Endothelial cell of umbilical vein (primary cell): ENCODE measurements around the gene MED22. TPM values are rescaled to one million over a fixed set of nuclear protein-coding genes. Genes with fewer than 3 reads are reported as not detected.

Experiments
- BruUV-seq: library from RNA; stranded (reverse); fragments of 400-500 nt; replicated peaks from 2 replicates; lab custom pipeline; 2021; lab: Mats Ljungman, UMichigan
- CTCF ChIA-PET: fragments of 300-600, 350-600 bp; sonication (Branson Sonifier 250); formaldehyde crosslinking; loops from one replicate; lab custom pipeline; 2021; ENCODE audit warnings: antibody characterized with exemption, inconsistent platforms; lab: Charles Lee
- POLR2A ChIA-PET: fragments of 300-600, 350-600 bp; sonication (Branson Sonifier 250); formaldehyde crosslinking; loops from one replicate; lab custom pipeline; 2021; ENCODE audit warnings: antibody characterized with exemption, inconsistent platforms; lab: Charles Lee
- DNase-seq: peaks from one replicate; pipeline ENCODE4 v3.0.0-alpha.2; 2011; ENCODE audit warnings: low read depth, low spot score
- FAIRE-seq: peaks from 2 replicates; lab custom pipeline; 2011; peaks lifted over from hg19 to GRCh38; lab: Jason Lieb, UNC
- H2AFZ ChIP-seq: 2 replicates; pipeline ENCODE4 v1.6.0; 2012; ENCODE audit warnings: low read depth, low read length, control low read depth, inconsistent platforms
- H3K27ac ChIP-seq: 2 replicates; pipeline ENCODE4 v1.5.1; 2011; ENCODE audit warnings: low read depth, mild to moderate bottlenecking, control low read depth, low read length, moderate library complexity; ENCODE audit not compliant: insufficient read depth
- H3K27me3 ChIP-seq, 2 experiments: 2 replicates each; pipeline versions ENCODE4 v1.6.0 to v1.6.1; 2011; ENCODE audit warnings: low read length in 2 of 2, mixed read lengths in 1 of 2; ENCODE audit not compliant: control insufficient read depth in 2 of 2, insufficient read depth in 2 of 2
- H3K36me3 ChIP-seq, 2 experiments: 2 replicates in 1 of 2; 3 replicates in 1 of 2; pipeline ENCODE4 v1.5.1; 2011; ENCODE audit warnings: low read length in 2 of 2, mild to moderate bottlenecking in 1 of 2, moderate library complexity in 1 of 2; ENCODE audit not compliant: control insufficient read depth in 2 of 2, insufficient read depth in 2 of 2; ENCODE audit errors: extremely low read depth in 1 of 2
- H3K4me1 ChIP-seq: 3 replicates; pipeline ENCODE4 v1.5.1; 2011; ENCODE audit warnings: mild to moderate bottlenecking, low read length; ENCODE audit not compliant: control insufficient read depth, insufficient read depth; ENCODE audit errors: extremely low read depth
- H3K4me2 ChIP-seq: 2 replicates; pipeline ENCODE4 v1.6.1; 2011; ENCODE audit warnings: low read length, control low read depth, mixed read lengths; ENCODE audit not compliant: insufficient read depth
- H3K4me3 ChIP-seq, 3 experiments: fragments of 200-600 bp in 1 of 3; sonication (generic), shearing (Covaris generic) in 1 of 3; replicated peaks in 1 of 3; 2 replicates each; pipeline ENCODE4 v1.5.1; 2011 to 2016; ENCODE audit warnings: control low read depth in 3 of 3, low read length in 3 of 3, mild to moderate bottlenecking in 2 of 3, inconsistent platforms in 1 of 3, low read depth in 1 of 3, moderate library complexity in 1 of 3; ENCODE audit not compliant: insufficient read depth in 1 of 3
- H3K79me2 ChIP-seq: 2 replicates; pipeline ENCODE4 v1.6.0; 2012; ENCODE audit warnings: low read length, inconsistent platforms; ENCODE audit not compliant: control insufficient read depth, insufficient read depth
- H3K9ac ChIP-seq: replicated peaks from 2 replicates; pipeline ENCODE3; 2011; ENCODE audit warnings: low read length, control low read depth; ENCODE audit not compliant: insufficient read depth; ENCODE audit errors: extremely low read depth
- H3K9me1 ChIP-seq: replicated peaks from 3 replicates; pipeline ENCODE4 v1.6.0; 2011; ENCODE audit warnings: mild to moderate bottlenecking, low read length; ENCODE audit not compliant: control insufficient read depth, insufficient read depth; ENCODE audit errors: extremely low read depth
- H3K9me3 ChIP-seq: replicated peaks from 2 replicates; pipeline ENCODE4 v1.5.1; 2012; ENCODE audit warnings: low read length, inconsistent platforms; ENCODE audit not compliant: control insufficient read depth, insufficient read depth
- H4K20me1 ChIP-seq: replicated peaks from 2 replicates; pipeline ENCODE3; 2011; ENCODE audit warnings: mild to moderate bottlenecking, low read length; ENCODE audit not compliant: control insufficient read depth, insufficient read depth; ENCODE audit errors: extremely low read depth
- CTCF ChIP-seq, 2 donors: IDR thresholded peaks; 1 replicate in 1 of 2; 2 replicates in 1 of 2; pipeline ENCODE4 v1.5.1; 2011; ENCODE audit warnings: low read length in 2 of 2, mild to moderate bottlenecking in 2 of 2, moderate library complexity in 2 of 2, control low read depth in 1 of 2, inconsistent platforms in 1 of 2, low read depth in 1 of 2; ENCODE audit not compliant: insufficient read depth in 1 of 2; ENCODE audit errors: extremely low read depth in 1 of 2
- EZH2 ChIP-seq: IDR thresholded peaks from 2 replicates; pipeline ENCODE4 v1.6.1; 2012; ENCODE audit warnings: borderline replicate concordance, low read depth, mild to moderate bottlenecking, moderate library complexity, low read length, inconsistent platforms; ENCODE audit not compliant: severe bottlenecking
- FOS ChIP-seq: IDR thresholded peaks from 2 replicates; pipeline ENCODE4 v1.6.1; 2011; ENCODE audit warnings: mild to moderate bottlenecking, low read length, moderate library complexity, borderline replicate concordance; ENCODE audit not compliant: insufficient read depth
- GATA2 ChIP-seq: IDR thresholded peaks from 2 replicates; pipeline ENCODE4 v1.7.0; 2011; ENCODE audit warnings: low read depth, mild to moderate bottlenecking, moderate library complexity, mixed read lengths, low read length; ENCODE audit not compliant: insufficient read length, insufficient read depth
- JUN ChIP-seq: IDR thresholded peaks from 2 replicates; pipeline ENCODE4 v1.6.1; 2011; ENCODE audit warnings: borderline replicate concordance, low read depth; ENCODE audit not compliant: insufficient read length, insufficient read depth
- MAX ChIP-seq: IDR thresholded peaks from 2 replicates; pipeline ENCODE4 v1.6.1; 2011; ENCODE audit not compliant: insufficient read depth, insufficient read length
- MYC ChIP-seq: IDR thresholded peaks from one replicate; pipeline ENCODE4 v1.6.1; 2011; ENCODE audit warnings: mild to moderate bottlenecking, low read depth, low read length
- POLR2A ChIP-seq: IDR thresholded peaks from 2 replicates; pipeline ENCODE4 v1.6.1; 2012; ENCODE audit warnings: low read depth, mild to moderate bottlenecking, control low read depth, low read length
- POLR2AphosphoS5 ChIP-seq: IDR thresholded peaks from 2 replicates; pipeline ENCODE4 v1.6.1; 2012; ENCODE audit warnings: low read depth, mild to moderate bottlenecking, control low read depth, low read length, moderate library complexity; ENCODE audit not compliant: insufficient read depth
- dilution Hi-C: fragments of 300-500 bp; cut with MboI; formaldehyde crosslinking; loops from one replicate; pipeline ENCODE4 v1.15.0; 2019; ENCODE audit warnings: low sequenced_read_pairs; ENCODE audit not compliant: extremely low pct_ligation_motif_present
- intact Hi-C: fragments of 100-400 bp; cut with micrococcal nuclease; formaldehyde crosslinking; loops from one replicate; pipeline ENCODE4 v1.10.0; 2022
- polyA plus RNA-seq, 4 experiments: library from polyadenylated mRNA; depleted of rRNA in 3 of 4; stranded (reverse) in 3 of 4; unstranded in 1 of 4; fragments of >200 nt; gene quantifications; 2 replicates each; pipeline versions ENCODE4 v1.2.1 to v1.2.3, GENCODE V29; 2011 to 2012; ENCODE audit warnings: missing spikeins in 1 of 4
- total RNA-seq: library from RNA; stranded (reverse); gene quantifications from 2 replicates; pipeline ENCODE4 v1.2.3, GENCODE V29; 2021

The MED22 gene
- total and polyA plus RNA-seq, 2 donors (not counting 3 experiments of a cell fraction or from before 2014, with no cell fraction given), result 25.7 to 27.4 TPM

DNA sequence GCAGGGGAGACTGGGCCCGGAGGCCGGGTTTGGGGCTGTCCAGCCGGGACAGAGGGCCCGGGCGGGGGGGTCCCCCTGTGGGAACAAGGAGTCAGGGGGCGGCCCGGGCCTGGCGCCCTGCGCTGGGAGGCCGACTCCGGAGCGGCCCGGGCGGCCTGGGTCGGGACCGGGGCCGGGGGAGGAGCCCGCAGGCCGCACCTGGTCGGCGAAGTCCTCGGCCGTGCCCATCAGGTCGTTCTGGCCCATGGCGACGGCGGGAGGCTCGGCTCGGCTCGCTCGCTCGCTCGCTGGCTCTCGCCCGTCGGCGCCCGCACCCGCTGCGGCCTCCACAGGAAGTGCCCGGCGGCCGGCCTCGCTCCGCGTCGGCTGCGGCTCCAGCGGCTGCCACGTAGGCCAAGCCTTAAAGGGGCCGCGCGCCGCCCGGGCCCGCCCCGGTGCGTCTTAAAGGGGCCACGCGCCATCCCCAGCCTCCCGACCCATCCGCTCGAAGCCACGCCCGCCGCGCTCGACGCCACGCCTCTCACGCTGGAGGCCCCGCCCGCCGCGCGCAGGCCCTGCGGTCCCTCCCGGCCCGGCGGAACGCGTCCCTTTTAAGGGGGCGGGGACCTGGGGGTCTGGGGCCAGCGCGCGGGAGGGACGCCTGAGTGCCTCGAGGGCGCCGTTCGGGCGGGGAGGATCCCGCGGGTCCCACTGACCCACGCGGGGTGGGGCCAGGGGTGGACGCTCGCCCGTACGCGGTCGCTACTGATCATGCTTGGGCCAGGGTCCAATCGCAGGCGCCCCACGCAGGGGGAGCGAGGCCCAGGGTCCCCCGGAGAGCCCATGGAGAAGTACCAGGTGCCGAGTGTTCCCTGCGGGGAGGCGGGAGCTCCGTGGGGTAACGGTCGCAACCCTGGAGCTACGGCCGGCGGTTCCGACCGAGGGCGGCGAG lies 28.1 kb upstream of the MED22 start, which contains the start of the genes STKLD1 and SURF4:
Gene STKLD1, plus strand, starts transcription at position 643 of the 931 bp plus-strand sequence. Its CDS starts 108 bp downstream, at position 751.
Gene SURF4, minus strand, starts transcription at position 337 of the 931 bp plus-strand sequence. Its CDS starts 91 bp downstream, at position 246.
- no TSS peak for BruUV-seq
- dilution Hi-C loops (no loop called here), intact Hi-C loops (loop anchor here (1.0 to 2.0 kb wide), 4 partner anchors 20 to 40 kb away; partner anchors contain the start of genes MED22, RPL7A, SURF1 and SURF2)
- Histone ChIP-seq H2AFZ (peak within 1 kb of the TSS; percentile 77), H3K4me2 (peak within 1 kb of the TSS; percentile 90), H4K20me1 (peaks cover 2% of the 10 kb centered on the region), H3K4me3 (peak within 1 kb of the TSS; percentile 76 to 99 (median 99)), H3K9me1 (no peaks in the 10 kb centered on the region), H3K4me1 (peaks cover 10% of the 10 kb centered on the region), H3K27me3 (no peaks in the 10 kb centered on the region), H3K36me3 (peaks cover 5 to 12% of the 10 kb centered on the region in 2 experiments), H3K9me3 (no peaks in the 10 kb centered on the region), H3K9ac (peak within 1 kb of the TSS; percentile 97), H3K79me2 (peaks cover 48% of the 10 kb centered on the region), H3K27ac (peak within 1 kb of the TSS; percentile 85)
- CTCF ChIA-PET, result interaction anchor here (0.8 to 3.2 kb wide), 6 partner anchors 8 to 190 kb away, joined by 3 to 10 read pairs (median 3); no protein-coding TSS in a partner anchor
- DNase-seq, result peak; percentile 98
- POLR2A ChIA-PET, result interaction anchor here (1.5 to 1.8 kb wide), 2 partner anchors 28 kb away, joined by 6 to 10 read pairs; partner anchors contain the start of genes MED22 and RPL7A
- TF ChIP-seq EZH2 (no peak), JUN (no peak), POLR2AphosphoS5 (peak; percentile 95), POLR2A (peak; percentile 84), MYC (no peak), MAX (peak; percentile 18), FOS (no peak), CTCF (IDR thresholded peaks at IDR 0.05; ENCODE audit: extremely low read depth in 1 of 2, insufficient read depth in 1 of 2, low read depth in 1 of 2, low read length in 2 of 2) (no peak), GATA2 (no peak)
- peak; percentile 92 for FAIRE-seq
